ENCODE results near the gene ALG2. TPM values are rescaled to one million over a fixed set of nuclear protein-coding genes. Genes with fewer than 3 reads are reported as not detected.

ALG2 gene
- total and polyA plus RNA-seq, 4 donors, result 20.6 to 43.6 (median 30.3) TPM

DNA sequence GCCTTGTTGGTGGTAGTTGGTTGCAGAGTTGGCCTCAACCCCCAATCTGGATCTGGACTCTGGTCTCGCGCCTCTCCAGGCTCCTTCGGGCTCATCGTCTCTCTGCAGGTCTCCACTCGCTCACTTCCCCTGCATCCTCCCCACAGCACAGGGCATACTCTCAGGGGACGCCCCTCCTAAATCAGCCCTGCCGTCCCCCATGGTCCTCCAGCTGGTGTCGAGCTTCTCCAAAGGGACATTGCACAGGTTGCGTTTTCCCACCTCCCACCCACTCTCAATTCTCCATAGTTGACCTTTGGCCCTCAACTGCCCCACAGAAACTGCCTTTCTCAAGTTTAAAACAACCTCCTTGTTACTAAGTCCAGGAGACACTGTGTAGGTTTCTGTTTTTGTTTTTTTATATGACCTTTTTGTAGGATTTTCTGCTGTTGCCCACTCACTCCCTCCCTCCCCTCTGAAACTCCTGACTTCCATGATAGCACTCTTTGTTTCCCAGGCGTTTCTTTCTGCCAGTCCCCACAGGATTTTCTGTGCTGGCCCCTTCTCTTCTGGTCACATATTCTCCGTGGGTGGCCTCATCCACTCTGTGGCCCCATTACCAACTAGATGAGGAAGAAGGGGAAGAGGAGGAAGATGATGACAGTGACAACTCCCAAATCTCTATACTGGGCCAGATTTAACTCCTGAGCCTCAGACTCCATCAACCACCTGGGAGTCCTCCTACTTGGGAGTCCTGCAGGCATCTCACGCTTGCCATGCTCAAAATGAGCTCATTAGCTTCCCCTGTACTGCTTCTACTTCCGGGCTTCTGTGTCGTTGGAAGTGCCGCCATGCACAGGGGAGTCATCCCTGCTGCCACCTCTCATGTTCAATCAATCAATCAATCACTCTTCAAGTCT, 50.3 kb downstream of the ALG2 start:
- Histone ChIP-seq H3K9ac (ENCODE audit: low read depth in 1 of 2, low read length in 2 of 2) (no peak overlapping the region), H3K4me1 (ENCODE audit: control insufficient read depth in 4 of 4, insufficient read depth in 4 of 4, low read length in 3 of 4) (no peaks in the 10 kb centered on the region), H3K27me3 (ENCODE audit: control insufficient read depth in 4 of 4, insufficient read depth in 4 of 4, low read length in 3 of 4) (no peaks in the 10 kb centered on the region), H3K36me3 (ENCODE audit: control insufficient read depth in 4 of 4, insufficient read depth in 3 of 4, low read depth in 1 of 4, low read length in 3 of 4) (no peaks in the 10 kb centered on the region), H3K27ac (ENCODE audit: low read depth in 1 of 2, low read length in 2 of 2) (no peak overlapping the region), H3K4me3 (ENCODE audit: low read depth in 1 of 3, low read length in 3 of 3) (no peak overlapping the region), H3K9me3 (ENCODE audit: control insufficient read depth in 4 of 4, low read length in 3 of 4) (no peaks in the 10 kb centered on the region)
- no peak for DNase-seq (ENCODE audit: low spot score)
- WGBS, result 87% methylated on average over 15 of the region's 15 CpGs
- TF ChIP-seq ZBTB33 (IDR thresholded peaks at IDR 0.05) (no peak), GABPA (IDR thresholded peaks at IDR 0.05 in 1 of 2, conservative IDR thresholded peaks at IDR 0.05 in 1 of 2) (no peak), RAD21 (IDR thresholded peaks at IDR 0.05) (no peak), JUND (IDR thresholded peaks at IDR 0.05) (no peak), TAF1 (conservative IDR thresholded peaks at IDR 0.05) (no peak), NR2F2 (IDR thresholded peaks at IDR 0.05) (no peak), HNF4G (IDR thresholded peaks at IDR 0.05) (no peak), CTCF (IDR thresholded peaks at IDR 0.05; ENCODE audit: low read depth, low read length, missing input control) (no peak), RXRA (IDR thresholded peaks at IDR 0.05) (no peak), FOXA1 (IDR thresholded peaks at IDR 0.05) (no peak), SP1 (IDR thresholded peaks at IDR 0.05) (no peak), FOXA2 (IDR thresholded peaks at IDR 0.05) (no peak), YY1 (IDR thresholded peaks at IDR 0.05) (no peak)
- TF ChIP-seq, protein P1, sequence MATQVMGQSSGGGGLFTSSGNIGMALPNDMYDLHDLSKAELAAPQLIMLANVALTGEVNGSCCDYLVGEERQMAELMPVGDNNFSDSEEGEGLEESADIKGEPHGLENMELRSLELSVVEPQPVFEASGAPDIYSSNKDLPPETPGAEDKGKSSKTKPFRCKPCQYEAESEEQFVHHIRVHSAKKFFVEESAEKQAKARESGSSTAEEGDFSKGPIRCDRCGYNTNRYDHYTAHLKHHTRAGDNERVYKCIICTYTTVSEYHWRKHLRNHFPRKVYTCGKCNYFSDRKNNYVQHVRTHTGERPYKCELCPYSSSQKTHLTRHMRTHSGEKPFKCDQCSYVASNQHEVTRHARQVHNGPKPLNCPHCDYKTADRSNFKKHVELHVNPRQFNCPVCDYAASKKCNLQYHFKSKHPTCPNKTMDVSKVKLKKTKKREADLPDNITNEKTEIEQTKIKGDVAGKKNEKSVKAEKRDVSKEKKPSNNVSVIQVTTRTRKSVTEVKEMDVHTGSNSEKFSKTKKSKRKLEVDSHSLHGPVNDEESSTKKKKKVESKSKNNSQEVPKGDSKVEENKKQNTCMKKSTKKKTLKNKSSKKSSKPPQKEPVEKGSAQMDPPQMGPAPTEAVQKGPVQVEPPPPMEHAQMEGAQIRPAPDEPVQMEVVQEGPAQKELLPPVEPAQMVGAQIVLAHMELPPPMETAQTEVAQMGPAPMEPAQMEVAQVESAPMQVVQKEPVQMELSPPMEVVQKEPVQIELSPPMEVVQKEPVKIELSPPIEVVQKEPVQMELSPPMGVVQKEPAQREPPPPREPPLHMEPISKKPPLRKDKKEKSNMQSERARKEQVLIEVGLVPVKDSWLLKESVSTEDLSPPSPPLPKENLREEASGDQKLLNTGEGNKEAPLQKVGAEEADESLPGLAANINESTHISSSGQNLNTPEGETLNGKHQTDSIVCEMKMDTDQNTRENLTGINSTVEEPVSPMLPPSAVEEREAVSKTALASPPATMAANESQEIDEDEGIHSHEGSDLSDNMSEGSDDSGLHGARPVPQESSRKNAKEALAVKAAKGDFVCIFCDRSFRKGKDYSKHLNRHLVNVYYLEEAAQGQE (IDR thresholded peaks at IDR 0.05), result no peak
- TF ChIP-seq, protein P2, sequence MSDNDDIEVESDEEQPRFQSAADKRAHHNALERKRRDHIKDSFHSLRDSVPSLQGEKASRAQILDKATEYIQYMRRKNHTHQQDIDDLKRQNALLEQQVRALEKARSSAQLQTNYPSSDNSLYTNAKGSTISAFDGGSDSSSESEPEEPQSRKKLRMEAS (IDR thresholded peaks at IDR 0.05), result no peak
- TF ChIP-seq, protein P3, sequence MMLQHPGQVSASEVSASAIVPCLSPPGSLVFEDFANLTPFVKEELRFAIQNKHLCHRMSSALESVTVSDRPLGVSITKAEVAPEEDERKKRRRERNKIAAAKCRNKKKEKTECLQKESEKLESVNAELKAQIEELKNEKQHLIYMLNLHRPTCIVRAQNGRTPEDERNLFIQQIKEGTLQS (IDR thresholded peaks at IDR 0.05), result no peak

Data from liver (tissue), 9 donors.